ENCODE results near the gene C1RL. TPM values are rescaled to one million over a fixed set of nuclear protein-coding genes. Genes with fewer than 3 reads are reported as not detected.
A peak's percentile ranks its signal among the peaks of the same experiment; 100 is the strongest.

Gene C1RL
- total RNA-seq, 4 donors from 2014 or later = 39.6 to 261 (median 65.0) TPM

GRCh38 chr12:7123806-7124522 lies 14.9 kb upstream of the C1RL start:
- intact Hi-C loops (cut with DNase I; ENCODE audit: low total_unique reads) = no loop called here
- H3K36me3 ChIP-seq = no peaks in the 10 kb centered on the region
- no peak overlapping the region for H3K4me3 ChIP-seq
- H3K27me3 ChIP-seq = no peaks in the 10 kb centered on the region
- TF ChIP-seq POLR2AphosphoS5 (IDR thresholded peaks at IDR 0.05) (no peak), CTCF (IDR thresholded peaks at IDR 0.05) (no peak)
- 67 to 73% methylated on average over 2 to 11 of the region's 11 CpGs for WGBS, 2 donors (ENCODE audit: low coverage in 1 of 2)
- in situ Hi-C loops (cut with MboI; ENCODE audit: low pct_ligation_motif_present in 1 of 4, low pct_unique_long_range_greater_than_20kb in 1 of 4, low sequenced_read_pairs in 3 of 4) = loop anchor here in 3 of 4 donors (25.0 kb wide), 2 partner anchors 187 to 212 kb away; partner anchors contain the start of genes ATN1 (in 2 of the 3), C12orf57 (in 2 of the 3), RNU7-1 (in 2 of the 3) and ENO2 (in 1 of the 3)
- H3K27ac ChIP-seq = no peak overlapping the region
- no peaks in the 10 kb centered on the region for H3K9me3 ChIP-seq
- peaks cover 0 to under 1% (median 0%) of the 10 kb centered on the region in 4 donors for H3K4me1 ChIP-seq
- no peak for DNase-seq

- H3K27ac ChIP-seq = peak overlapping the region in 1 of 4 donors; percentile 11
- intact Hi-C loops (cut with DNase I; ENCODE audit: low total_unique reads) = no loop called here
- no peaks in the 10 kb centered on the region for H3K36me3 ChIP-seq
- no peak overlapping the region for H3K4me3 ChIP-seq
- TF ChIP-seq POLR2AphosphoS5 (IDR thresholded peaks at IDR 0.05) (no peak), CTCF (IDR thresholded peaks at IDR 0.05) (no peak), POLR2A (IDR thresholded peaks at IDR 0.05) (no peak), EP300 (IDR thresholded peaks at IDR 0.05; ENCODE audit: low read depth) (no peak)
- no peaks in the 10 kb centered on the region for H3K27me3 ChIP-seq
- H3K4me1 ChIP-seq = no peaks in the 10 kb centered on the region
- in situ Hi-C loops (cut with MboI; ENCODE audit: low pct_ligation_motif_present in 1 of 4, low pct_unique_long_range_greater_than_20kb in 1 of 4, low sequenced_read_pairs in 3 of 4) = loop anchor here in 3 of 4 donors (25.0 kb wide), 2 partner anchors 186 to 211 kb away; partner anchors contain the start of genes ATN1 (in 2 of the 3), C12orf57 (in 2 of the 3), RNU7-1 (in 2 of the 3) and ENO2 (in 1 of the 3)
- 78 to 90% methylated on average over 5 to 7 of the region's 7 CpGs for WGBS, 2 donors (ENCODE audit: low coverage in 1 of 2)
- no peak for DNase-seq
- H3K9me3 ChIP-seq = no peaks in the 10 kb centered on the region
These were observed 14.1 kb upstream of the C1RL start for GRCh38 chr12:7122811-7123769.

GRCh38 chr12:7121324-7121723 lies 12.3 kb upstream of the C1RL start:
- H3K4me3 ChIP-seq = no peak overlapping the region
- no peaks in the 10 kb centered on the region for H3K27me3 ChIP-seq
- no peak overlapping the region for H3K27ac ChIP-seq
- in situ Hi-C loops (cut with MboI; ENCODE audit: low pct_ligation_motif_present in 1 of 4, low pct_unique_long_range_greater_than_20kb in 1 of 4, low sequenced_read_pairs in 3 of 4) (loop anchor here in 3 of 4 donors (25.0 kb wide), 2 partner anchors 184 to 209 kb away; partner anchors contain the start of genes ATN1 (in 2 of the 3), C12orf57 (in 2 of the 3), RNU7-1 (in 2 of the 3) and ENO2 (in 1 of the 3)), intact Hi-C loops (cut with DNase I; ENCODE audit: low total_unique reads) (no loop called here)
- WGBS, 2 donors (ENCODE audit: low coverage in 1 of 2) = 94% methylated on average over 5 of the region's 5 CpGs; no CpG with 5 or more reads in 1 of the 2 donors
- TF ChIP-seq CTCF (IDR thresholded peaks at IDR 0.05) (no peak), POLR2A (IDR thresholded peaks at IDR 0.05) (no peak), EP300 (IDR thresholded peaks at IDR 0.05; ENCODE audit: low read depth) (no peak), POLR2AphosphoS5 (IDR thresholded peaks at IDR 0.05) (no peak)
- no peaks in the 10 kb centered on the region for H3K9me3 ChIP-seq
- no peaks in the 10 kb centered on the region for H3K36me3 ChIP-seq
- no peak for DNase-seq
- no peaks in the 10 kb centered on the region for H3K4me1 ChIP-seq

GRCh38 chr12:7120166-7120565 lies 11.2 kb upstream of the C1RL start:
- Histone ChIP-seq H3K27ac (no peak overlapping the region), H3K27me3 (no peaks in the 10 kb centered on the region), H3K4me3 (no peak overlapping the region), H3K36me3 (no peaks in the 10 kb centered on the region), H3K9me3 (no peaks in the 10 kb centered on the region), H3K4me1 (no peaks in the 10 kb centered on the region)
- in situ Hi-C loops (cut with MboI; ENCODE audit: low pct_ligation_motif_present in 1 of 4, low pct_unique_long_range_greater_than_20kb in 1 of 4, low sequenced_read_pairs in 3 of 4) = loop anchor here in 3 of 4 donors (25.0 kb wide), 2 partner anchors 183 to 208 kb away; partner anchors contain the start of genes ATN1 (in 2 of the 3), C12orf57 (in 2 of the 3), RNU7-1 (in 2 of the 3) and ENO2 (in 1 of the 3)
- WGBS, 2 donors (ENCODE audit: low coverage in 1 of 2) = 91% methylated on average over 5 of the region's 5 CpGs; no CpG with 5 or more reads in 1 of the 2 donors
- intact Hi-C loops (cut with DNase I; ENCODE audit: low total_unique reads) = no loop called here
- no peak for DNase-seq
- TF ChIP-seq POLR2A (IDR thresholded peaks at IDR 0.05) (no peak), EP300 (IDR thresholded peaks at IDR 0.05; ENCODE audit: low read depth) (no peak), CTCF (IDR thresholded peaks at IDR 0.05) (no peak), POLR2AphosphoS5 (IDR thresholded peaks at IDR 0.05) (no peak)
